Mesenchymal stem cell (in vitro differentiated cells and primary cell): Measurements from ENCODE around the gene COG6.

Source experiments
- DNase-seq: peaks from one replicate; pipeline ENCODE4 v3.0.0-alpha.2; 2013
- H2AFZ ChIP-seq: one replicate; pipeline ENCODE4 v1.6.1; 2013; ENCODE audit warnings: low read depth, mild to moderate bottlenecking, control low read depth, inconsistent platforms, low read length, moderate library complexity
- H2AK5ac ChIP-seq: 2 replicates; pipeline ENCODE4 v1.6.1; 2013; ENCODE audit warnings: low read length, moderate library complexity, mild to moderate bottlenecking, inconsistent platforms; ENCODE audit not compliant: severe bottlenecking
- H2BK120ac ChIP-seq: one replicate; pipeline ENCODE4 v1.6.1; 2013; ENCODE audit warnings: low read depth, mild to moderate bottlenecking, inconsistent platforms, low read length, moderate library complexity
- H2BK12ac ChIP-seq, 2 experiments: one replicate each; pipeline ENCODE4 v1.6.1; 2013; ENCODE audit warnings: inconsistent platforms in 2 of 2, low read length in 2 of 2, mild to moderate bottlenecking in 2 of 2, moderate library complexity in 2 of 2, control low read depth in 1 of 2
- H2BK15ac ChIP-seq: one replicate; pipeline ENCODE4 v1.6.1; 2013; ENCODE audit warnings: mild to moderate bottlenecking, low read depth, inconsistent platforms; ENCODE audit not compliant: poor library complexity, severe bottlenecking
- H2BK5ac ChIP-seq: 2 replicates; pipeline ENCODE4 v1.6.1; 2013; ENCODE audit warnings: low read depth, mild to moderate bottlenecking, low read length, control low read depth, inconsistent platforms; ENCODE audit not compliant: poor library complexity, severe bottlenecking
- H3K14ac ChIP-seq, 2 experiments: one replicate each; pipeline ENCODE4 v1.6.1; 2013; ENCODE audit warnings: inconsistent platforms in 2 of 2, low read length in 2 of 2, control low read depth in 1 of 2, mild to moderate bottlenecking in 1 of 2, moderate library complexity in 1 of 2
- H3K18ac ChIP-seq, 2 experiments: one replicate each; pipeline ENCODE4 v1.6.1; 2013; ENCODE audit warnings: inconsistent platforms in 2 of 2, low read length in 2 of 2, control low read depth in 1 of 2, low read depth in 1 of 2, mild to moderate bottlenecking in 1 of 2
- H3K23ac ChIP-seq, 2 experiments: one replicate each; pipeline ENCODE4 v1.6.1; 2013; ENCODE audit warnings: inconsistent platforms in 2 of 2, low read length in 2 of 2, mild to moderate bottlenecking in 2 of 2, moderate library complexity in 2 of 2, control low read depth in 1 of 2
- H3K27ac ChIP-seq: 2 replicates; pipeline ENCODE4 v1.5.1; 2013; ENCODE audit warnings: mild to moderate bottlenecking, moderate library complexity, low read length, control low read depth, inconsistent platforms; ENCODE audit not compliant: poor library complexity, severe bottlenecking
- H3K27me3 ChIP-seq, 2 experiments: 2 replicates each; pipeline versions ENCODE4 v1.6.1 to v1.7.0; 2013; ENCODE audit warnings: low read length in 2 of 2, mild to moderate bottlenecking in 2 of 2, moderate library complexity in 2 of 2, control low read depth in 1 of 2, inconsistent platforms in 1 of 2; ENCODE audit not compliant: control insufficient read depth in 1 of 2, insufficient read depth in 1 of 2
- H3K36me3 ChIP-seq, 2 experiments: 2 replicates each; pipeline versions ENCODE4 v1.6.1 to v1.7.0; 2013; ENCODE audit warnings: low read length in 2 of 2, control low read depth in 1 of 2, inconsistent platforms in 1 of 2, low read depth in 1 of 2, mild to moderate bottlenecking in 1 of 2; ENCODE audit not compliant: insufficient read depth in 2 of 2, control insufficient read depth in 1 of 2
- H3K4ac ChIP-seq, 2 experiments: one replicate each; pipeline ENCODE4 v1.6.1; 2013; ENCODE audit warnings: inconsistent platforms in 2 of 2, low read length in 2 of 2, mild to moderate bottlenecking in 2 of 2, moderate library complexity in 2 of 2, control low read depth in 1 of 2, low read depth in 1 of 2
- H3K4me1 ChIP-seq: 2 replicates; pipeline ENCODE4 v1.6.1; 2013; ENCODE audit warnings: low read depth, low read length, control low read depth; ENCODE audit not compliant: control insufficient read depth, insufficient read depth
- H3K4me2 ChIP-seq: 2 replicates; pipeline ENCODE4 v1.6.1; 2013; ENCODE audit warnings: low read length, mild to moderate bottlenecking, inconsistent platforms; ENCODE audit not compliant: poor library complexity, severe bottlenecking
- H3K4me3 ChIP-seq, 2 experiments: 2 replicates each; pipeline versions ENCODE4 v1.5.1 to v1.7.0; 2013; ENCODE audit warnings: low read length in 2 of 2, mild to moderate bottlenecking in 2 of 2, control low read depth in 1 of 2, low read depth in 1 of 2; ENCODE audit not compliant: insufficient read depth in 1 of 2
- H3K79me1 ChIP-seq: replicated peaks from 2 replicates; pipeline ENCODE4 v1.6.1; 2013; ENCODE audit warnings: mild to moderate bottlenecking, control low read depth, low read length, inconsistent platforms; ENCODE audit not compliant: poor library complexity, severe bottlenecking
- H3K9ac ChIP-seq: 2 replicates; pipeline ENCODE4 v1.7.0; 2013; ENCODE audit warnings: mild to moderate bottlenecking, low read length, moderate library complexity
- H3K9me3 ChIP-seq: 2 replicates; pipeline ENCODE4 v1.7.0; 2013; ENCODE audit warnings: mild to moderate bottlenecking, low read length; ENCODE audit not compliant: control insufficient read depth
- H4K8ac ChIP-seq: one replicate; pipeline ENCODE4 v1.6.1; 2013; ENCODE audit warnings: inconsistent platforms, mild to moderate bottlenecking, low read length, moderate library complexity
- H4K91ac ChIP-seq: one replicate; pipeline ENCODE4 v1.6.1; 2013; ENCODE audit warnings: mild to moderate bottlenecking, low read length, inconsistent platforms
- WGBS: methylation state at CpG from one replicate; pipeline ENCODE4 v1.1.7; 2013; ENCODE audit warnings: mixed read lengths; 5-methylcytosine and 5-hydroxymethylcytosine counted together

Gene COG6

DNA sequence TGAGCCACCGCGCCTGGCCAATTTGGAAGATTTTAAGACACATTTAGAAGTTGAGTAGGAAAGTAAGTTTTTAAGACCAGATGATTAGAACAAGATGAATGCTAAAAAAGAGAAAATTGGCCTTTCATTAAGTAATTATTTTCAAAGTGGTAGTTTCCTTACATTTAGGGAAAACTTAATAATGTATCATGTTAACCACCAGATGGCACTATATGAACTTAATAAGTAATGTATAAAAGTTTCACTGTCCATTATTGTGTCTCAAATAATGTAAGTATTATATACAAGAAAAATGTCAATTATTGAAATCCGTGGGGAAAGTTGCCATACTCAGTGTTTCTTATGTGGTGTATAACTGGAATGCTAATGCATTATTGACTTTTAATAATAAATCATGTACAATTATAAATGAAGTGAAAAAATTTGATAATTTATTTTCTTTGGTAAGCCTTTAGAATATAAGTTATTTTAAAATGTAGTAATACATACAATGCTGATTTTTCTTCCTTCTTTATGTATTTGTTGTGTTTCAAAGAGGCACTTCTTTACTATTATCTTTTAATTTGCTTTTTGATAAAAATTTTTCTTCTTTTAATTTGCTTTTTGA is 29.2 kb downstream of the COG6 start:
- peak; percentile 55 for DNase-seq
- H2AK5ac ChIP-seq = no peak overlapping the region
- H3K4me3 ChIP-seq = no peak overlapping the region
- H2BK12ac ChIP-seq = no peak overlapping the region
- H3K4me2 ChIP-seq = no peak overlapping the region
- no peak overlapping the region for H3K27ac ChIP-seq
- no peak overlapping the region for H2BK15ac ChIP-seq
- H4K91ac ChIP-seq = no peak overlapping the region
- H3K4me1 ChIP-seq = no peaks in the 10 kb centered on the region
- H2BK5ac ChIP-seq = no peak overlapping the region
- no peak overlapping the region for H3K9ac ChIP-seq
- peaks cover 4% of the 10 kb centered on the region for H3K79me1 ChIP-seq
- no peak overlapping the region for H4K8ac ChIP-seq
- no peak overlapping the region for H2BK120ac ChIP-seq
- H3K23ac ChIP-seq = no peak overlapping the region
- no peaks in the 10 kb centered on the region for H3K9me3 ChIP-seq
- H3K27me3 ChIP-seq = no peaks in the 10 kb centered on the region
- H3K18ac ChIP-seq = no peak overlapping the region
- no peak overlapping the region for H3K4ac ChIP-seq
- WGBS = 100% methylated on average over 2 of the region's 3 CpGs
- H3K36me3 ChIP-seq = peaks cover 7 to 56% of the 10 kb centered on the region in 2 experiments
- no peak overlapping the region for H2AFZ ChIP-seq
- no peak overlapping the region for H3K14ac ChIP-seq

DNA sequence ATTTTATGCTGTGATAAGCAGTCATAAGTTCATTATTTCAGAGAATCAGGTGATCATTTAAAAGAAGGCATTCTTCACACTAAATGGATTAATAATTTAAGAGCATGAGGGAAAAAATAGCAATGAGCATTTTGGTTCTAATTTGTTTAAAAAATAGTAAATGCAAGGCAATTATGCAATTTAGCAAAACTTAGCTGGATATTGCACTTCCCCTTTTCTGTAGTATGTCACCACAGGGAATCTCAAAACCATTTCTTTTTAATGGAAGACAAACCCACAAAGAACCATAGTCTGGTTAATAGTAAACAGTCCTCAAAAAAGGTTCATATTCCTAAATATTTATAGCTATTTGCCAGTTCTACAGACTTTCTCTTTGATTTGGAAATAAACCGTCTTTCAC is 30.2 kb downstream of the COG6 start:
- no CpG with 5 or more reads among the region's 1 CpG for WGBS
- no peaks in the 10 kb centered on the region for H3K9me3 ChIP-seq
- H4K8ac ChIP-seq = no peak overlapping the region
- no peak overlapping the region for H2BK12ac ChIP-seq
- no peak overlapping the region for H3K27ac ChIP-seq
- no peaks in the 10 kb centered on the region for H3K27me3 ChIP-seq
- no peak overlapping the region for H2BK15ac ChIP-seq
- H3K9ac ChIP-seq = no peak overlapping the region
- no peak overlapping the region for H3K4me3 ChIP-seq
- H2BK5ac ChIP-seq = no peak overlapping the region
- H2AK5ac ChIP-seq = no peak overlapping the region
- H3K4me1 ChIP-seq = no peaks in the 10 kb centered on the region
- H3K23ac ChIP-seq = no peak overlapping the region
- no peak overlapping the region for H3K4me2 ChIP-seq
- no peak for DNase-seq
- no peak overlapping the region for H2BK120ac ChIP-seq
- H3K18ac ChIP-seq = no peak overlapping the region
- H4K91ac ChIP-seq = no peak overlapping the region
- no peak overlapping the region for H3K14ac ChIP-seq
- peaks cover 4 to 53% of the 10 kb centered on the region in 2 experiments for H3K36me3 ChIP-seq
- no peak overlapping the region for H2AFZ ChIP-seq
- peaks cover 2% of the 10 kb centered on the region for H3K79me1 ChIP-seq
- H3K4ac ChIP-seq = no peak overlapping the region

- H3K27me3 ChIP-seq = no peaks in the 10 kb centered on the region
- no peak overlapping the region for H3K23ac ChIP-seq
- WGBS = 91% methylated on average over 1 of the region's 3 CpGs
- H2BK5ac ChIP-seq = no peak overlapping the region
- H3K4me2 ChIP-seq = no peak overlapping the region
- H3K27ac ChIP-seq = no peak overlapping the region
- H3K4ac ChIP-seq = no peak overlapping the region
- H3K9me3 ChIP-seq = no peaks in the 10 kb centered on the region
- H2BK120ac ChIP-seq = no peak overlapping the region
- no peak overlapping the region for H2BK15ac ChIP-seq
- H3K79me1 ChIP-seq = no peaks in the 10 kb centered on the region
- no peak overlapping the region for H3K18ac ChIP-seq
- no peaks in the 10 kb centered on the region for H3K4me1 ChIP-seq
- no peak overlapping the region for H2AFZ ChIP-seq
- H3K14ac ChIP-seq = no peak overlapping the region
- no peak overlapping the region for H2AK5ac ChIP-seq
- H4K8ac ChIP-seq = no peak overlapping the region
- no peak overlapping the region for H2BK12ac ChIP-seq
- no peak overlapping the region for H4K91ac ChIP-seq
- DNase-seq = no peak
- no peak overlapping the region for H3K4me3 ChIP-seq
- no peak overlapping the region for H3K9ac ChIP-seq
- H3K36me3 ChIP-seq = peaks cover 4 to 34% of the 10 kb centered on the region in 2 experiments
These were observed 32.8 kb downstream of the COG6 start for GRCh38 chr13:39688278-39688677.

- H3K4me1 ChIP-seq = no peaks in the 10 kb centered on the region
These were observed 33.4 kb downstream of the COG6 start for GRCh38 chr13:39688699-39689405.

More at GRCh38 chr13:39688699-39689405, 33.4 kb downstream of the COG6 start:
- Histone ChIP-seq H4K8ac (no peak overlapping the region), H2BK15ac (no peak overlapping the region), H3K14ac (no peak overlapping the region), H3K18ac (no peak overlapping the region), H3K27ac (no peak overlapping the region), H2BK120ac (no peak overlapping the region), H3K4ac (no peak overlapping the region), H2BK12ac (no peak overlapping the region), H3K79me1 (no peaks in the 10 kb centered on the region), H3K27me3 (no peaks in the 10 kb centered on the region), H4K91ac (no peak overlapping the region), H3K9me3 (no peaks in the 10 kb centered on the region), H3K9ac (no peak overlapping the region), H3K36me3 (peaks cover 4 to 33% of the 10 kb centered on the region in 2 experiments), H3K4me2 (no peak overlapping the region), H3K23ac (no peak overlapping the region), H2BK5ac (no peak overlapping the region), H3K4me3 (no peak overlapping the region), H2AK5ac (no peak overlapping the region), H2AFZ (no peak overlapping the region)
- no CpG with 5 or more reads among the region's 1 CpG for WGBS
- DNase-seq = peak; percentile 66
